K562 (cell line): ENCODE data around the gene ZNF500. TPM values are rescaled to one million over a fixed set of nuclear protein-coding genes. Genes with fewer than 3 reads are reported as not detected.

Experiments used
- AFF1 ChIP-seq, 2 experiments: fragments of 450-650 bp; IDR thresholded peaks; 2 replicates each; pipeline ENCODE4 v1.6.1; 2018; ENCODE audit warnings: mild to moderate bottlenecking in 2 of 2, low read depth in 1 of 2; ENCODE audit not compliant: partially characterized antibody in 2 of 2
- CHD2 ChIP-seq: IDR thresholded peaks from 2 replicates; pipeline ENCODE4 v1.6.1; 2011; ENCODE audit warnings: low read depth, low read length
- JUN ChIP-seq, 2 experiments: sonication (generic) in 1 of 2; formaldehyde crosslinking in 1 of 2; IDR thresholded peaks; 2 replicates each; pipeline versions ENCODE4 v1.6.1 to v1.8.0; 2012 to 2022; ENCODE audit warnings: borderline replicate concordance in 2 of 2, mild to moderate bottlenecking in 2 of 2, improper control_type of control experiment in 1 of 2, low read depth in 1 of 2, low read length in 1 of 2, missing genetic modification reagents in 1 of 2
- NCOA1 ChIP-seq: fragments of 450-650 bp; IDR thresholded peaks from 2 replicates; pipeline ENCODE4 v1.6.1; 2016; ENCODE audit warnings: low read depth
- NR1H2 ChIP-seq: sonication (generic); formaldehyde crosslinking; IDR thresholded peaks from 2 replicates; pipeline ENCODE4 v1.4.0; 2020; ENCODE audit warnings: mild to moderate bottlenecking, missing genetic modification reagents
- NR2C2 ChIP-seq, 2 experiments: fragments of 200-800 bp in 1 of 2; sonication (Bioruptor generic) in 1 of 2; sonication (generic) in 1 of 2; formaldehyde crosslinking in 1 of 2; IDR thresholded peaks; 2 replicates each; pipeline versions ENCODE4 v1.6.1 to v1.8.0; 2016 to 2022; ENCODE audit warnings: mild to moderate bottlenecking in 1 of 2, missing compliant biosample characterization in 1 of 2, missing genetic modification characterization in 1 of 2, missing genetic modification reagents in 1 of 2
- PHB2 ChIP-seq: fragments of 450-650 bp; IDR thresholded peaks from 2 replicates; pipeline ENCODE4 v1.6.1; 2017; ENCODE audit warnings: low read depth
- PHF8 ChIP-seq: fragments of 200-600 bp; sonication (generic); IDR thresholded peaks from 2 replicates; pipeline ENCODE4 v1.6.1; 2012; ENCODE audit warnings: mixed run types, mild to moderate bottlenecking, inconsistent platforms, low read length, moderate library complexity, borderline replicate concordance
- RBM22 ChIP-seq: fragments of 200-400 bp; formaldehyde crosslinking; IDR thresholded peaks from 2 replicates; pipeline ENCODE4 v1.6.1; 2018; ENCODE audit warnings: low read length, low read depth; ENCODE audit not compliant: poor library complexity, severe bottlenecking
- RFX5 ChIP-seq: IDR thresholded peaks from 2 replicates; pipeline ENCODE4 v1.6.1; 2011; ENCODE audit warnings: low read depth, mild to moderate bottlenecking, improper control_type of control experiment, low read length
- SAFB2 ChIP-seq: fragments of 200-400 bp; formaldehyde crosslinking; IDR thresholded peaks from 2 replicates; pipeline ENCODE4 v1.6.1; 2018; ENCODE audit warnings: borderline replicate concordance, low read length, low read depth, moderate library complexity; ENCODE audit not compliant: severe bottlenecking
- ZKSCAN1 ChIP-seq: fragments of 150-350 bp; IDR thresholded peaks from 2 replicates; pipeline ENCODE4 v1.6.1; 2016; ENCODE audit warnings: low read depth, low read length
- ZNF23 ChIP-seq: fragments of 250-450 bp; sonication (Bioruptor Pico); IDR thresholded peaks from 2 replicates; pipeline ENCODE4 v1.4.0; 2020; ENCODE audit warnings: mild to moderate bottlenecking
- ZNF232 ChIP-seq: sonication (generic); formaldehyde crosslinking; IDR thresholded peaks from 2 replicates; pipeline ENCODE4 v1.8.0; 2022; ENCODE audit warnings: mild to moderate bottlenecking, missing genetic modification reagents
- ZNF239 ChIP-seq: fragments of 250-450 bp; sonication (Bioruptor Pico); IDR thresholded peaks from 2 replicates; pipeline ENCODE4 v1.4.0; 2020; ENCODE audit warnings: mild to moderate bottlenecking
- ZNF263 ChIP-seq: sonication (generic); formaldehyde crosslinking; IDR thresholded peaks from 2 replicates; pipeline ENCODE4 v1.8.0; 2022; ENCODE audit warnings: mild to moderate bottlenecking, missing genetic modification reagents, borderline replicate concordance
- ZNF592 ChIP-seq: fragments of 450-650 bp; IDR thresholded peaks from 2 replicates; pipeline ENCODE4 v1.6.1; 2017; ENCODE audit warnings: antibody characterized with exemption, mild to moderate bottlenecking
- ZSCAN29 ChIP-seq: fragments of 450-650 bp; IDR thresholded peaks from 2 replicates; pipeline ENCODE4 v1.6.1; 2017
- polyA plus RNA-seq, 8 experiments: library from polyadenylated mRNA; depleted of rRNA in 4 of 8; stranded (reverse) in 5 of 8; unstranded in 3 of 8; fragments of >200 nt; fragmentation: Nextera tagmentation in 2 of 8; fragmentation: Illumina TruSeq in 1 of 8; extraction: Ambion mirVana in 2 of 8; extraction: Trizol in 1 of 8; gene quantifications; 2 replicates each; pipeline versions ENCODE4 v1.2.1 to v1.2.3, GENCODE V29; 2011 to 2014; ENCODE audit warnings: inconsistent platforms in 1 of 8, missing spikeins in 1 of 8
- total RNA-seq, 7 experiments: library from RNA; depleted of rRNA in 6 of 7; stranded (reverse); fragments of >200 nt in 6 of 7; fragmentation: Illumina TruSeq in 2 of 7; extraction: Trizol in 2 of 7; gene quantifications; 2 replicates each; pipeline versions ENCODE4 v1.2.1 to v1.2.3, GENCODE V29; 2011 to 2021; ENCODE audit warnings: low replicate concordance in 1 of 7

The ZNF500 gene
- total and polyA plus RNA-seq, 9 of the 15 experiments (the other 6 are each of a cell fraction or from before 2014, with no cell fraction given): 0.80 to 20.8 (median 5.3) TPM

- peak in 1 of 2 experiments; percentile 96 for TF ChIP-seq AFF1 (IDR thresholded peaks at IDR 0.05; ENCODE audit: low read depth in 1 of 2, partially characterized antibody in 2 of 2)
- TF ChIP-seq NCOA1: peak; percentile 33; the same call in 1 of the 2 replicates
- 0 out of 2 replicates have a peak, but pooled peaks have one; percentile 46 for TF ChIP-seq ZNF263 (CRISPR knock-in tag)
- TF ChIP-seq RBM22: no peak
- TF ChIP-seq ZNF239 (CRISPR knock-in tag): no peak
- TF ChIP-seq PHB2: no peak
- peak; percentile 91; the same call in 1 of the 2 replicates for TF ChIP-seq PHF8
- TF ChIP-seq JUN (IDR thresholded peaks at IDR 0.05; ENCODE audit: borderline replicate concordance, low read depth, low read length): peak; percentile 61; the same call in 1 of the 2 replicates
- 0 out of 2 replicates have a peak, but pooled peaks have one; percentile 2 for TF ChIP-seq JUN (CRISPR knock-in tag; IDR thresholded peaks at IDR 0.05; ENCODE audit: borderline replicate concordance)
- 0 out of 2 replicates have a peak, but pooled peaks have one; percentile 6 for TF ChIP-seq ZKSCAN1
- no peak for TF ChIP-seq SAFB2
- TF ChIP-seq CHD2: peak; percentile 47; the same call in 1 of the 2 replicates
- peak; percentile 43; the same call in 1 of the 2 replicates for TF ChIP-seq ZNF232 (CRISPR knock-in tag)
- TF ChIP-seq ZSCAN29: no peak
- peak; percentile 13; the same call in 1 of the 2 replicates for TF ChIP-seq NR2C2 (CRISPR knock-in tag; IDR thresholded peaks at IDR 0.05)
- TF ChIP-seq NR2C2 (tag; IDR thresholded peaks at IDR 0.05): peak; percentile 79
- TF ChIP-seq ZNF592: peak; percentile 39; the same call in 1 of the 2 replicates
- no peak for TF ChIP-seq ZNF23 (CRISPR knock-in tag)
- TF ChIP-seq NR1H2 (CRISPR knock-in tag): peak; percentile 76; the same call in 1 of the 2 replicates
- TF ChIP-seq RFX5: no peak
Observed at GRCh38 chr16:4766875-4767628, at the start of gene ZNF500 (continued).
